Mucosa of descending colon (tissue), 3 donors: Measurements from ENCODE around the gene PLEKHG1. TPM values are rescaled to one million over a fixed set of nuclear protein-coding genes. Genes with fewer than 3 reads are reported as not detected.

Source experiments
- ATAC-seq: fragments of 200-7000 bp; cut with Tn5 transposase; one replicate; pipeline ENCODE4 v1.9.1; 2020; ENCODE audit warnings: mild to moderate bottlenecking, moderate library complexity
- DNase-seq, 3 donors: peaks; one replicate each; pipeline ENCODE4 v3.0.0-alpha.2; 2020
- H3K36me3 ChIP-seq: fragments of 200-600 bp; one replicate; pipeline ENCODE4 v1.8.0; 2021; ENCODE audit warnings: low read depth, mild to moderate bottlenecking
- H3K4me1 ChIP-seq: fragments of 200-600 bp; one replicate; pipeline ENCODE4 v1.8.0; 2021; ENCODE audit warnings: low read depth, mild to moderate bottlenecking
- H3K4me3 ChIP-seq: fragments of 200-600 bp; one replicate; pipeline ENCODE4 v1.8.0; 2021; ENCODE audit warnings: mild to moderate bottlenecking
- H3K9me3 ChIP-seq: fragments of 200-600 bp; one replicate; pipeline ENCODE4 v1.8.0; 2021; ENCODE audit warnings: mild to moderate bottlenecking
- CTCF ChIP-seq: fragments of 200-600 bp; IDR thresholded peaks from one replicate; pipeline ENCODE4 v1.8.0; 2022; ENCODE audit warnings: antibody characterized with exemption, mild to moderate bottlenecking
- intact Hi-C, 2 donors: fragments of 100-400 bp; cut with DNase I in 1 of 2; cut with micrococcal nuclease in 1 of 2; formaldehyde crosslinking; loops; one replicate each; pipeline versions ENCODE4 v1.11.0 to v1.11.1; 2022; cut with DNase I, micrococcal nuclease
- total RNA-seq, 3 donors: library from RNA; stranded (reverse); fragmentation: NEBNext Ultra II Directional in 2 of 3; extraction: Animal tissue kit (Norgen Biotek cat#: 25700) in 2 of 3; gene quantifications; one replicate each; pipeline versions ENCODE4 v1.2.1 to v1.2.4, GENCODE V29; 2021 to 2023
- donor health status: DM: no; HTN: no; CAD: no; lungs with moderate emphysema.
- donor health status: DM: no; HTN: no; CAD: no.
- donor health status: DM: no; HTN: yes; CAD: no.

PLEKHG1 gene
- total RNA-seq, 3 donors from 2014 or later = 24.1 to 49.2 (median 29.1) TPM

DNA sequence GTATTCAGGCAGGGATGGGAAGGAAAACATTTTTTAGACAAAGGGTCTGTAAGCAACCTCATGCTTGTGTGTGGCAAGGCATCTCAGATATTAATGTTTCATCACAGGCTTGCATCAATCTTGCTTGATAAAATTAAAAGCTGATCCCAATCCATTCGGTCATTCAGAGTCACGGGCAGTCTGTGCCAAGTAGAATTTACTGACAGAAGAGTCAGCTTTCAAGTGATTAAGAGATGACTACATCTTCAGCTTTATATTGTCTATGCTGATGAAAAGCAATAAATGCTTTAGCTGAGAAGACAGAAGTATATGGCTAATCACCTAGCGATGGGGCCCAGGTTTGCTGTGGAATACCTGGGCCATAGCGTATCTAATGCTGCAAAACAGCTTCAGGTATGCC, 3.5 kb downstream of the PLEKHG1 start:
- no peak for TF ChIP-seq CTCF
- intact Hi-C loops = no loop called here
- Histone ChIP-seq H3K9me3 (no peaks in the 10 kb centered on the region), H3K36me3 (peaks cover 3% of the 10 kb centered on the region), H3K4me3 (no peak overlapping the region), H3K4me1 (peaks cover 9% of the 10 kb centered on the region)
- no peak for ATAC-seq
- DNase-seq = no peak

DNA sequence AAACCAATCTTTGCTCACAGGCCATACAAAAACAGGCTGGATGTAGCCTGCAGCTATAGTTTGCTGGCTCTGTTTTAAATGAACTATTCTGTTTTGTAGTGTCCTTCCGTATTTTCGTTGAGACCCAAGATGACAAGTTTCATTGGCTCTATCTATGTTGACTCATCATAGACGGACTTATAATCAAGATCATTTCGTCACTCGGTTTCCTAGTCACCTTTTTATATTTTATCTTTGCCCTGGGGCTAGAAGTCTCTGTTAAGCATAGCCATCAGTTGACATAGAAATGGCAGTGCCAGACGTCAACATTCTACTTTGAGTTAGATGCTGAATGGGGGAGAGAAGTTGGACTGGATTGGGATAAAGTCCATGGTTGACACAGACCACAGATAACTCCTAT, 4.8 kb downstream of the PLEKHG1 start:
- intact Hi-C loops = no loop called here
- H3K9me3 ChIP-seq = no peaks in the 10 kb centered on the region
- TF ChIP-seq CTCF = no peak
- no peaks in the 10 kb centered on the region for H3K4me1 ChIP-seq
- no peak for ATAC-seq
- no peaks in the 10 kb centered on the region for H3K36me3 ChIP-seq
- no peak for DNase-seq
- H3K4me3 ChIP-seq = no peak overlapping the region

- intact Hi-C loops = no loop called here
Observed at GRCh38 chr6:150605333-150605732, 5.6 kb downstream of the PLEKHG1 start.

DNA sequence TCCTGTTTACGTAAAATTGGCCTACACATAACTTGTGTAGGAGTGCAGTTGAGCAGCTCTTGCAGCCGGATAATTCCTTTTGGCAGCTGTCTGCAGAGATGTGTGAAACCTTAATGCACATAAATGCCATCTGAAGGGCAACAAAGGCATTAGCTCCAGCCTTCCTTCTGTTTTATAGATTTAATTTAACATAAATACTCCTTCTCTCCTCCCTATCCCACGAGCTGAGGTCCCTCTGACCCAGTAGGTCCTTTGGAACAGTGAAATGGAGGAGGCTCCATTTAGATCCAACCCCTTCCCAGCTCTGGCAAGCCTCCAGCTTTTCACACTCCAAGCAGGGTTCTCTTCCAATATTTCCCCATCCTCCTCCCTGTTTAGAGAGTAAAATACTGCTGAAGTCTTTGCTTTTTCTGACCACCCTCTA, 6.5 kb downstream of the PLEKHG1 start:
- no peaks in the 10 kb centered on the region for H3K9me3 ChIP-seq
- ATAC-seq (no peak), DNase-seq (no peak)
- intact Hi-C loops = no loop called here
- no peak overlapping the region for H3K4me3 ChIP-seq
- H3K36me3 ChIP-seq = no peaks in the 10 kb centered on the region
- no peak for TF ChIP-seq CTCF
- H3K4me1 ChIP-seq = no peaks in the 10 kb centered on the region

More at GRCh38 chr6:150605333-150605732, 5.6 kb downstream of the PLEKHG1 start:
- ATAC-seq (no peak), DNase-seq (no peak)
- no peaks in the 10 kb centered on the region for H3K36me3 ChIP-seq
- no peak overlapping the region for H3K4me3 ChIP-seq
- H3K9me3 ChIP-seq = no peaks in the 10 kb centered on the region
- no peaks in the 10 kb centered on the region for H3K4me1 ChIP-seq
- no peak for TF ChIP-seq CTCF

- no peaks in the 10 kb centered on the region for H3K4me1 ChIP-seq
- intact Hi-C loops = no loop called here
- no peaks in the 10 kb centered on the region for H3K9me3 ChIP-seq
- H3K4me3 ChIP-seq = no peak overlapping the region
- DNase-seq = no peak
- ATAC-seq = no peak
- no peak for TF ChIP-seq CTCF
- no peaks in the 10 kb centered on the region for H3K36me3 ChIP-seq
Observed at GRCh38 chr6:150606647-150607328, 7.1 kb downstream of the PLEKHG1 start.

- Histone ChIP-seq H3K36me3 (no peaks in the 10 kb centered on the region), H3K4me3 (no peak overlapping the region), H3K4me1 (no peaks in the 10 kb centered on the region), H3K9me3 (no peaks in the 10 kb centered on the region)
- DNase-seq (no peak), ATAC-seq (no peak)
- no peak for TF ChIP-seq CTCF
- intact Hi-C loops = no loop called here
Observed at GRCh38 chr6:150607329-150607650, 7.6 kb downstream of the PLEKHG1 start.
